HL-60/S4 treated with phorbol 12-myristate 13-acetate at 8.2 ng/mL for 4 days and 3 days (cell line): Measurements from ENCODE around the gene P2RX5.
"Not testable (repeated sequence)": the region's sequence is repeated elsewhere in the genome, so short reads cannot be mapped to it uniquely, and the experiment has no call there.

Source experiments
- in situ Hi-C: fragments of 300-500 bp; cut with MboI; formaldehyde crosslinking; loops from 2 replicates; pipeline ENCODE4 v1.15.0; 2022; ENCODE audit warnings: low sequenced_read_pairs

The P2RX5 gene

DNA sequence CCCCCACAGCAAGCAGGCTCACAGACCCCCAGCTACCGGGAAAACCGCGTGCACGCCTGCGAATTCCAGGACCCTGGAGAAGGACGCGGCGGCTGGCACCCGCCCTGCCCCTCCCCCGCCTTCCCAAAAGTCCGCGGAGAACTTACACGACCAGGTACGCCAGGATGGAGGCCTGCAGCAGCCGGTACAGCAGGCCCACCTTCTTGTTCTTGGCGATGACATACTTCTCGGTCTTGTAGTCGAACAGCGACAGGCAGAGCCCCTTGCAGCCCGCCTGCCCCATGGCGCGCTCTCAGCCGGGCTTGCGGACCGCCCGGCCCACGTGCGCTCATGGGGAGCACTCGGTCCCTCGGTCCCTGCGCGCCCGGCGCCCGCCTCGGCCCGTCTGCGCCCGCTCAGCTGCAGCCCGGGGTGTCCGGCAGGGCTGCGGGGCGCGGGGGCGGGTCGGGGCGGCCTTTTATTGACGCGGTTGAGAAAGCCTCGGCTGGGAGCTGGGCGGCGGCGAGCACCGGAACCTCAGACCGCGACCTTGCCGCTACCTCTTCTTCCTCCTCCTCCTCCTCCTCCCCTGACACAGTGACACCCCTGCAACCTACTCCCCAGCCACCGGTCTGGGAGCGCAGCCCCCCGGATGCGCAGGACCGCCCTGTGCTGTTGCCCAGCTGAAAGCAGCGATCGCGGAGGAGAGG is at the start of gene P2RX5:
Gene P2RX5 (minus strand): TSS at position 433 of the 689 bp plus-strand sequence. CDS start 150 bp downstream, at position 283.
- in situ Hi-C loops = no loop called here

GRCh38 chr17:3745071-3745470 is 49.1 kb upstream of the P2RX5 start:
- in situ Hi-C loops = no loop called here

DNA sequence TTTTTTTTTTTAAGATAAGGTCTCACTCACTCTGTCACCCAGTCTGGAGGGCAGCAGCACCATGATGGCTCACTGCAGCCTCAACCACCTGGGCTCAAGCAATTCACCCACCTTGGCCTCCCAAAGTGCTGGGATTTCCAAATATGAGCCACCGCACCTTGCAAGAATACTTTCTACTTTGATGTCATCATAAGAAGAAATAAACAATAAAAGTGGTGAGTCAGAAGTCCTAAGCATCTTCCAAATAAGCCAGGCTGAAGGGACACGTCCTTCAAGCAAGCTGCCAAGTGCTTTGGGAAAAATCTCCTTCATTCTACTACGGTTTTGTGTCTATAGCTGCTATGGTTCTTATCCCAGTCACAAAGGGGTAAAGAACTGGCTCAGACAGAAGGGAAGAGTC is 48.1 kb upstream of the P2RX5 start:
- in situ Hi-C loops = no loop called here

- in situ Hi-C loops = no loop called here
Measured at GRCh38 chr17:3740611-3741073, 44.7 kb upstream of the P2RX5 start.

- in situ Hi-C loops = no loop called here
Measured at GRCh38 chr17:3739422-3740124, 43.6 kb upstream of the P2RX5 start.

DNA sequence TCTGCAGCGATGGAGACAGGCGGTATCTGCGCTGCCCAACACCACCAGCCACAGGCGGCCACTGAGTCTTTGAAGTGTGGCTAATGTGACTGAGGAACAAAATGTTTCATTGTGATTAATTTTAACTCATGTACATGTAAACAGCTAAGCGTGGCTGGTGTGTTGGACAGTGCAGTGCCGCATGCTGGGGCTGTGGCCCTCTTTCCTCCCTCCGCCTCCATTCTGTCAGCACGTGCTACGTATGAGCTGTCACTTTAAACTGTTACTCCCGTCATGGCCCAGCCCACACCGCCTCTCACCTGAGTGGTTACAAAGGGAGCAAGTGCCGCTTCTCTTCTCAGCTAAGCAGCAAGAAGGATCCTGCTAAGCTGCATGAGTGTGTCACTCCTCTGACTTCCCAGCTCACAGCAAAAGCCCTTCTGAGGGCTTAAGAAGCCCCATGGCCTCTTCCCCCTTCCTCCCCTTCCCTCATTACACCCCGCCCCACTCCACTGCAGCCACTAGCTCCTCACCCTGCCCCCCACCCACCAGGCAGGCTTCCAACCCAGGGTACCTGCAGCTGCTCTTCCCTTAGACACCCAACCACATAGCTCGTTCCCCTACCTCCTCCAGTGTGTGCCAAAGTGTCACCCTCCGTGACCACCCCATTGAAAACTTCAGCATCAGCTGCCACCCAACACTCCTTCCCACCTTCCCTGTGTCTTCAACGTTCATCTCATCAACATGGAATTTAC is 42.8 kb upstream of the P2RX5 start:
- in situ Hi-C loops = no loop called here

DNA sequence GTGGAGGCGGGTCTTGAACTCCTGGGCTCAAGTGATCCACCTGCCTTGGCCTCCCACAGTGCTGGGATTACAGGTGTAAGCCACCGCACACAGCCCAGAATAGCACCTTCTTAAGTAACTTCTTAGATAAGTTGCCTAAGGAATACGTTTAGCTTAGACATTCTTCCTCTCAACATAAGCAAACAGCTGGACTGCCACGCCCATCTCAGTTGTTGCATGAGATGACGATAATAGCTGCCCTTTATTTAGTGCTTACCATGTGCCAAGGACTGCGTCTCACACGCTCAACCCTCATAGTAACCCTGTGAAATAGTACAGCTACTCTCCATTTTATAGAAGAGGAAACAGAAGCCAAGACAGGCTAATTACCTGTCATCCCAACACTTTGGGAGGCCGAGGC is 39.6 kb upstream of the P2RX5 start:
- in situ Hi-C loops = no loop called here

- in situ Hi-C loops = not testable (repeated sequence)
Measured at GRCh38 chr17:3734911-3735276, 38.9 kb upstream of the P2RX5 start.

GRCh38 chr17:3732210-3732621 is 36.3 kb upstream of the P2RX5 start:
- in situ Hi-C loops = no loop called here

DNA sequence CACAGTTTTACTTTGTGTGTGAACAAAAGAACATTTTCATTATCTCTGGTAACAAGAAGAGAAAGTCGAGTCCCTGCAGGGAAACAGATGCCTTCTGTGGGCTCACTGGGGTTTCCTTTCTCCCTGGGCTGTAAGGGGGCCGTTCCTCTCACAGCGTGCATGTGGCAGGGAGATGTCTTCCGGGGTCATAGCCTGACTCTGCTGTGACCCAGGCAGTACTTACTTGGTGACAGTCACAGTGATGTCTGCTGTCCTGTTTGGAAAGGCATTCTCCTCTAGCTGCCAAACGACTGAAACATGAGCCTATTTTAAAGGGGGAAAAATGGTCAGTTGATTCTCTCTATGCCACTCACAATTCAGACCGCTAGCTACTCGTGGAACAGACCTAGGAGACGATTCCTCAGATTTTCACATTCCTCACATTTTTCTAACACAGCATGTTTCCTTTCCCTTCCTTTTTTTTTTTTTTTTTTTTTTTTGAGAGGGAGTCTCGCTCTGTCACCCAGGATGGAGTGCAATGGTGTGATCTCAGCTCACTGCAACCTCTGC is 35.0 kb upstream of the P2RX5 start:
- in situ Hi-C loops = no loop called here

- in situ Hi-C loops = no loop called here
Measured at GRCh38 chr17:3729881-3730280, 33.9 kb upstream of the P2RX5 start.

- in situ Hi-C loops = not testable (repeated sequence)
Measured at GRCh38 chr17:3728099-3728498, 32.1 kb upstream of the P2RX5 start.

GRCh38 chr17:3727041-3727440 is 31.1 kb upstream of the P2RX5 start:
- in situ Hi-C loops = no loop called here

DNA sequence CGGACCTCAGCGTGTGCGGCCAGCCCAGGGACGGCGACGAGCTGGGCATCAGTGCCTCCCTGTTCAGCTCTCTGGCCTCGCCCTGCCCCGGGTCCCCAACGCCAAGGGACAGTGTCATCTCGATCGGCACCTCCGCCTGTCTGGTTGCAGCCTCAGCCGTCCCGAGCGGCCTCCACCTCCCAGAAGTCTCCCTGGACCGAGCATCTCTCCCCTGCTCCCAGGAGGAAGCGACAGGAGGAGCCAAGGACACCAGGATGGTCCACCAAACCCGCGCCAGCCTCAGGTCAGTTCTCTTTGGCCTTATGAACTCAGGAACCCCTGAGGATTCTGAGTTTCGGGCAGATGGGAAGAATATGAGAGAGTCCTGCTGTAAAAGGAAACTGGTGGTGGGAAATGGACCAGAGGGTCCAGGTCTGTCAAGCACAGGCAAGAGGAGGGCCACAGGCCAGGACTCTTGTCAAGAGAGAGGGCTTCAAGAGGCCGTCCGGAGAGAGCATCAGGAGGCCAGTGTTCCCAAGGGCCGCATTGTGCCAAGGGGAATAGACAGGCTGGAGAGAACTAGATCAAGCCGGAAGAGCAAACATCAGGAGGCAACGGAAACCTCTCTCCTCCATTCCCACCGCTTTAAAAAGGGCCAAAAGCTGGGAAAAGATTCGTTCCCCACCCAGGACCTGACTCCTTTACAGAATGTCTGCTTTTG is 28.6 kb upstream of the P2RX5 start:
- in situ Hi-C loops = no loop called here

DNA sequence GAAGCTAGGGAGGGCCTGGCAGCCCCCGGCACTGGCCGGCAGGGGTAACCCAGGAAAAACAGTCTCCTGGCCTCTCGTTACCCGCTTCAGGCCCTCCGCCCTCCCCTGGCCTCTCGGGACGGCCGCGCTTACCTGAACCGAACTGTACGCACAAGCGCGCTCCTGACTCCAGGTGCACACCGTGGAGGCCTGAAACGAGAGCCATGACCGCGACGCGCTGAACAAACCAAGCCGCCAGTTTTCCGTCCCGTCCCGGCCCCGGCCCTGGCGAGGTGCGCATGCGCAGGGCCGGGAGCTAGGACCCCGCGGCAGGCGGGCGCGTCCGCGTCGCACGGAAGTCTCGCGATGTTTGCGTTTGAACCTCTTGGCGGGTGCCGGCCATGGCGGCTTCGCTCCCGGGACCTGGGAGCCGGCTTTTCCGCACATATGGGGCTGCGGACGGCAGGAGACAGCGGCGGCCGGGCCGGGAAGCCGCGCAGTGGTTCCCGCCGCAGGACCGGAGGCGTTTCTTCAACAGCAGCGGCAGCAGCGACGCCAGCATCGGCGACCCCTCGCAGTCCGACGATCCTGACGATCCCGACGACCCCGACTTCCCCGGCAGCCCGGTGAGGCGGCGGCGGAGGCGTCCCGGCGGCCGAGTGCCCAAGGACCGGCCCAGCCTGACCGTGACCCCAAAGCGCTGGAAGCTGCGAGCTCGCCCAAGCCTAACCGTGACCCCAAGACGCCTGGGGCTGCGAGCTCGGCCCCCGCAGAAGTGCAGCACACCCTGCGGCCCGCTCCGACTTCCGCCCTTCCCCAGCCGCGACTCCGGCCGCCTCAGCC is 27.8 kb upstream of the P2RX5 start, which contains the start of gene HASPIN:
Gene HASPIN (plus strand): TSS at position 348 of the 822 bp plus-strand sequence. CDS start 33 bp downstream, at position 381.
- in situ Hi-C loops = no loop called here

- in situ Hi-C loops = no loop called here
Measured at GRCh38 chr17:3723188-3723555, 27.2 kb upstream of the P2RX5 start.

DNA sequence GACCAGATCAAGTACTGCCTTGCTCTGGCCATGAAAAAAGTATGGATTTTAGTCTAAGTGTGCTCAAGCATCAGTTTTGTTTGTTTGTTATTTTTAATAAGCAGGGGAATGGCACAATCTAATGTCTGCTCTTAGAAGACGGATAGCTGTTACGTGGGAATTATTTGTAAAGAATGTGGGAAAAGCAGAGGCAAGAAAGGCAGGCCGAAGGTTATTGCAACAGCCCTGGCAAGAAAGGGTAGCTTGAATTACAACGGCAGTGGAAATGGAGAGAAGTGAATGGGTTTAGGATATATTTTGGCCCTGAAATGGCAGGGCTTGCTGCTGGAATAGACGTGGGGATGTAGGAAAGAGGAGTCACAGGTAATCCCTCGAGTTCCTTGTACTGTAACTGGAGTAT is 26.8 kb upstream of the P2RX5 start:
- in situ Hi-C loops = no loop called here

DNA sequence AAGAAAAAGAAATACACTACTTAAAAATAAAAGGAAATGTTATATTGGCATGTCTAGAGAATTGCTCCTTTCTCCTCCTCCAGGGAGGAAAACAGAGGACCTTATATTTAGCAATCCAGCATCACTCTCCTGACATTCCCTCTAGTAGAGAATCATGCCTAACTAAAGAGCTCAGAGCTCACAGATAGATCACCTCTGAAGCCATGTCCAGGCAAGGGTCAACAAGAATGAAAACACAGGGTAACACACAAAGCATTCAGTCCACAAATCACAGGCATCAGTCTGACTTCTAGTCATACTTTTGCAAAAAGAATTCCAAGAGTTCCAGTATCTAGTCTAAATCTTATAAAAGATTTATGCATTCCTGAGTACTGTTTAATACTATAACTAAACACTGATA is 23.3 kb upstream of the P2RX5 start:
- in situ Hi-C loops = no loop called here

GRCh38 chr17:3718201-3718600 is 22.2 kb upstream of the P2RX5 start:
- in situ Hi-C loops = no loop called here

DNA sequence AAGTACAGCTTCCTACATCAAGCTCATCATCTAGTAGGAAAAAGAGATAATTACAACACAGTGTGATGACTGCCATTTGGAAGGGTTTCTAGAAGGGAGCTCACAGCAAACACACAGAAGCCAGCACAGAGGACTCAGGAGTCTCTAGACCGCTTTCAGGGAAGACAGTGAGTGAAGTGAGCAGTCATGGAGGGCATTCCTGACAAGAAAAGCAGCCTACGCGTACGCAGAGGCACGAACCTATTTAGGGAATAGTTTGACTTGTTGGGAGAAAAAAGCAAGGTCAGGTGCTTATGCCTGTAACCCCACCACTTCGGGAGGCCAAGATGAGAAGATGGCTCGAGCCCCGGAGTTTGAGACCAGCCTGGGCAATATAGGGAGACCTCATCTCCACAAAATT is 19.3 kb upstream of the P2RX5 start:
- in situ Hi-C loops = no loop called here
